GM19035 (cell line): ENCODE data around the gene S100A14.
A peak's percentile ranks its signal among the peaks of the same experiment; 100 is the strongest.
"Not testable (repeated sequence)": the region's sequence is repeated elsewhere in the genome, so short reads cannot be mapped to it uniquely, and the experiment has no call there.

ENCODE experiments used
- ATAC-seq: cut with Tn5 transposase; IDR thresholded peaks from one replicate; pipeline ENCODE4 v1.9.1; 2021; ENCODE audit not compliant: unreplicated experiment

Gene S100A14

DNA sequence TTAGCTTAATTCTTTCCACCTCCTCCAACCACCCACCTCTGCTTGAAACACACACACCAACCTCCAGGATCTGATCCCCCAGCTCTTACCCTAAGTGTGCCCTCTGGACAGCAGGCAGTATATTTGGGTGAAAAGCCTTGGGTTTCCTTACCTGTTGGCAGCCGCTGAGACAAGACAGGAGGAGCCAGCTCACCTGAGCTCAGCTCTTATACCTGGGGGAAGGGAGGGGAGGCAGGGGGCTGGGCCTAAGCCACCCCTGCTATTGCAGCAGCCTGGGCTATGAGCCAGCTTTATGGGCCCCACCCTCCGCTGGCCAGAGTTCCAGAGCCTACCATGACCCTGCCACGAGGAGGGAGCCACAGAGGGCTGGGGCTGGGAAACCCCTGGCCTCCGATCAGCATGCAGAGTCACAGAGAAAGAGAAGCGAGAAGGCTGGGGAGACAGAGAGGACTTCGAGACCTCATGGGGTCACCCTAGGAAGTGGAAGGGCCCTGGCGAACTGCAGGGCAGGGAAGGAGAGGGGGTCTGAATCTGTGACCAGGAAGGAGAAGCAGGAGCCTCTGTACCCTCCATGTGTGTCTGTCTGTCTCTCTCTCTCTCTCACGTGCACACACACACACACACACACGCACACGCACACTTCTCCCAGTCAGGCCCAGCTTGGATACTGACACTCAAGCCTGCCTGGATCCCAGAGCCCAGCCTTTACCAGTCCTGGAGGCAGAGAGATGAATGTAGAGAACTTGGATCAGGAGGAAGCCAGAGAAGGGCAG, at the start of gene S100A14:
Gene S100A14, minus strand, starts transcription at position 182 of the 773 bp plus-strand sequence. CDS start 467 bp downstream, outside the sequence.
- no peak for ATAC-seq

DNA sequence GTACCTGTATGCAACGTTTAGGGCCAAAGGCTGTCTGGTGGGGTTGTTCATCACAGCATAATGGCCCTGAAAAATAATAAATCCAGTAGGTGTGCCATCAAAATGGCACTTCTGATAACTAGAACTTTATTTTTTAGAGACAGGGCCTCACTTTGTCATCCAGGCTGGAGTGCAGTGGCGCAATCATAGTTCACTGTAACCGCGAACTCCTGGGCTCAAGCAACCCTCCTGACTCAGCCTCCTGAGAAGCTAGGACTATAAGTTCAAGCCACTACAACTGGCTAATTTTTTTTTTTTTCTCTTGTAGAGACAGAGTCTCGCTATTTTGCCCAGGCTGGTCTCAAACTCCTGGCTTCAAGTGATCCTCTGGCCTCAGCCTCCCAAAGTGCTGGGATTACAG, 47.1 kb upstream of the S100A14 start:
- no peak for ATAC-seq

DNA sequence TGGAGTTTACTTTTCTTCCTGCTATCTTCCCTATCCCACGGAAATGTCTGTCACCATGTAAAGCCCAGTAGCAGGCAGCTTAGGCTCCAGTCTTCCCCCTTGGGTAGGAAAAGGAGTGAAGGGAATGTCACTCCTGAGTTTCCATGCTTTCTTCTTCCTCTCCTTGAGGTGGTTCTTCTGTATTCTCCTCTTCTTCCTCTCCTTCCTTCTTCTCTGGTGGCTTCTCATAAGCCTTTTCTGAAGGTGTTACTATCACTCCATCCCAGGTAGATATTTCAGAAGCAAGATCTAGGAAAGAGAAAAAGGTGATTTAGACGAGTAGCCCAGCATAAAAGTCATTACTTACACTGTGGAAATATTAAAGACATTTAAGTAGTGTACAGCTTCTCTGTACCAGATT, 46.1 kb upstream of the S100A14 start:
- no peak for ATAC-seq

DNA sequence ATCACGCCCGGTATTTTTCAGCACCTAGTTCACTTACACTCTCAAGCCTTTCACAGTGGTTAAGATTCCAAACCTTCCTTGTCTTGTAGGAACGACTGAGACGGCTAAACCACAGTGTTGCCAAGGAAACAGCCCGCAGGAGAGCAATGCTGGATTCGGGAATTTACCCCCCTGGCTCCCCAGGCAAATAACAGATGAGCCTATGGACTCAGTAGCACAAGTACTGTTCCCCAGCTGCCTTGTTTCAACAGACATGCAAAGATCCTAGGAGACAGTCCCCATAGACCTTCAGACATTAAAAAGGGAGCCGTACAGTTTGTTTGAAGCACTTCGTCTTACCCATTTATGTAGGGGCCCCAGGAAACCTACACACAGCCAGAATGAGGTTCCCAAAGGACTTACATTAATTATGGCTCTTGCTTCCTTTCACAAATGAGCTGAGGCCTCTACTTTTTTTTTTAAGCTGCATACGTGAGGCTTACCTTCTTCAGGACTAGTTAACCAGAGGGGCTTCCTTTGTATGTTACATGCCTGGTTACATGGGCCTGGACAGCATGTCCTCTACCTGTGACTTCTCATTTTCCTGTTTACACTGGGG, 45.1 kb upstream of the S100A14 start:
- no peak for ATAC-seq

DNA sequence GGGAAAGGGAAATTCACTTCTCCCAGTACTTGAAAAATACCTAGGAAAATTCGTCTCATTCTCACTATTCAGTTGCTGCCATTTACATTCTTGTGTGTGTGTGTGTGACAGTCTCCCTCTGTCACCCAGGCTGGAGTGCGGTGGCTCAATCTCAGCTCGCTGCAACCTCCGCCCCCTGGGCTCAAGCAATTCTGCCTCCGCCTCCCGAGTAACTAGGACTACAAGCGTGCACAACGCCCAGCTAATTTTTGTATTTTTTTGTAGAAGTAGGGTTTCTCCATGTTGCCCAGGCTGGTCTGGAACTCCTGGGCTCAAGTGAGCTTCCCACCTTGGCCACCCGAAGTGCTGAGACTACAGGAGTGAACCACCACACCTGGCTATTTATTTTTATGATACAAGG, 43.5 kb upstream of the S100A14 start:
- ATAC-seq = no peak

DNA sequence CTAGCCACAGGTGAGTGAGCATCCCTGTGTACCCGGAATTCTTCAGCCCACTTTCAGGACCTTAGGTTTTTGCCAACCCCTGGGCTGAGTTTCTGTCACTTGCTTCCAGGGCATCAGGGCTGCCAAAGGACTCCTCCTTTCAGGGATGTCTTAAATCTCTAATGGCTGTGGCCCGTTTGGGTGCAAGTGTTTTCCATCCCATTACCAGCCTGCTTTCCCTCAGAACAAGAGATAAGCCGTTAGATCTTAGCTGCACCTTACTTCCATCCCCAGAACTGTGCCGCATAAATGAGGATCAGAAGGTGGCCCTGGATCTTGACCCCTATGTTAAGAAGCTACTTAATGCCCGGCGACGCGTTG, 43.0 kb upstream of the S100A14 start:
- ATAC-seq = no peak

DNA sequence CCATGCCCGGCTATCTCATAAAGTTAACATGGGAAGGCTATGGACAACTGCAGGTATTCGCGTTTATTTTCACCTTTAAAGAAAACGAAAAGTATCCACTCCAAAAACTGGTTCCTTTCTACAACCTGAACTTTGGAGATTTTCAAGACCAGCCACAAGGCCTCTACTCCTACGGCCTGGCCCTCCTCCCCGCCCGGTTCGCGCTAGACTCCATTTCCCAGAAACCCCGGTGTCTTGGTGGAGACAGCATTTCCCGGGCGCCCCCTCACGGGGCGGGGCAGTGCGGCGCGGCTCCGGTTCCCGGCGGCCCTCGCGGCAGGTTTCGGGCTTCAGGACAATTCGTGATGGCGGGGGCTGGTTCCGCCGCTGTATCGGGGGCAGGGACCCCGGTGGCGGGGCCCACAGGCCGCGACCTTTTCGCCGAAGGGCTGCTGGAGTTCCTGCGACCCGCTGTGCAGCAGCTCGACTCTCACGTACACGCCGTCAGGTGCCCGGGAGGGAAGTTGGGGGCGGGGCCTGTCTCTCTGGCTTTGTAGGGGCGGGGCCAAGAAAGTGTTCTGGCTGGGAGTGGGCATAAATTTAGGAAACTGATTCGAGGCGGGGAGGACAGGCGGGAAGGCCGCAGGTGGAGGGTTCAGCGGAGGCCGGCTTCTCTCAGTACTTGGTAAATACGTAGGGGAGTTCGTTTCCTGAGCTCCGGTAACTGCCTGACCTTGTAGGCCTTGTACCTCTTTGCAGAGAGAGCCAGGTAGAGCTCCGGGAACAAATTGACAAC, 42.5 kb upstream of the S100A14 start, which contains the start of gene SNAPIN:
Gene SNAPIN, plus strand, starts transcription at position 304 of the 775 bp plus-strand sequence. Its CDS starts 41 bp downstream, at position 345.
- ATAC-seq = peak; percentile 95

DNA sequence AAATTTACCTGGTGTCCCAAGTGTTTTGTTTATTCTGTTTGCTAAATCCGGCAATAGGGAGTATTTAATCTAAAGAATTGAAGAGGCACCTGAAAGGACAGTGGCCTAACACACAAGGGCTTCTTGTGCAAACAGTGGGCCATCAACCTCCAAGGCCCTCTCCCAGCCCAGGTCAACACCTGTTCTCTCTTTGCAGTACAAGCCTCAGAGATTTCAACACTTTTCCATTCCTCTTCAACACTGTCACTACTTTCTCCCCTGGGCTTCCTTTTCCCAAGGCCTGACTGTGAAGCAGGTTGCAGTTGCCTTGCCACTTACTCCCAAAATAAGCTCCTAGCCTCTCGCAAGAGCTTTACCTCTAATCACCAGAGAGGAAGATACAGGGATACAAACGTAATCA, 39.2 kb upstream of the S100A14 start:
- ATAC-seq = no peak

DNA sequence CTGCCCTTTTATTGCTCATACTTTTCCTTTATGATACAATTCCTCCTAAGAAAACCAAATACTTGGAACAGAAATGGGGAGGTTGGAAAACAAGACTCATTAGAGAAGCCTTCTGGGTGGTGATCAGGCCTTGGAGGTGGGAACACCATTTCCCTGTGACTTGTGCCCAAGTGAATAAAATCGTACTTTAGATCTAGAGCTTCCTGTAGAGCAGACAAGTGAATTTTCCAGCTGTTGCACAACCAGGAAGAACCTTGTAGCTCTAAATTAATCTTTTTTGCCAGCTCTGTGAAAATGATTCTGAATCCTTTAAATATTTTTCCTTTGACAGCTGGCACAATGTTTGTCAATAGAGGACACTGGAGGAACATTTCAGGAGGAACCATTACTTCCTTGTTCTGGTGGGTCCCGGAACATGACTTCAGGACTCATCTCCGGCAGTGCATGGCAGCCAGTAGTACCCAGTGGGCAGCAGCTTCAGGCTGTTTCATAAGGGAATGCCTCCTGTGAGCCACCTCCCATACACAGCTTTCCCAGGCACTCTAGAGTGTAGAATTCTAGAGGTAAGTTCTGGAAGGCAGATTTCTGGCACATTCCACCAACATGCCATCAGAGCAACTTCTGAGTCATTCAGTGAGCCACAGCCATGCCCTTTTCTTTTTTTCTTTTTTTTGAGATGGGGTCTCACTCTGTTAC, 36.8 kb upstream of the S100A14 start:
- ATAC-seq = no peak

DNA sequence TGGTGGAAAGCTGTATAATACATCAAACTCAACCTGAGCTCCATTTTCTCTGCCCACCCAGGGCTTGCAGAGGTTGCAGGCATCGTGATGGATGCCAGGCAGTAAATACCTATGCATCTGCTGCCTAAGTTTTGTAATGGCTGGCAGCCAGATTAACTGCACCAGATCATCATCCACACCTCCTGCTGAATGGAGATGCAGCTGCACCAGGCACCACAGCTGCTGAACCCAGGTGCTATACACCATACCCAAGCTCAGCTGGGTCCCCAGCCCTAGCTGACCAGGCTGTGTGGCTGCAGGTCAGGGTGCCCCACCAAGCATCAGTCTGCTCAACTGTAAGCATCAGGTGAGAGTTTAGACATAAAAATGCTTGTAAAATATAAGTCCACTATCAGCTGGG, 35.6 kb upstream of the S100A14 start:
- no peak for ATAC-seq

DNA sequence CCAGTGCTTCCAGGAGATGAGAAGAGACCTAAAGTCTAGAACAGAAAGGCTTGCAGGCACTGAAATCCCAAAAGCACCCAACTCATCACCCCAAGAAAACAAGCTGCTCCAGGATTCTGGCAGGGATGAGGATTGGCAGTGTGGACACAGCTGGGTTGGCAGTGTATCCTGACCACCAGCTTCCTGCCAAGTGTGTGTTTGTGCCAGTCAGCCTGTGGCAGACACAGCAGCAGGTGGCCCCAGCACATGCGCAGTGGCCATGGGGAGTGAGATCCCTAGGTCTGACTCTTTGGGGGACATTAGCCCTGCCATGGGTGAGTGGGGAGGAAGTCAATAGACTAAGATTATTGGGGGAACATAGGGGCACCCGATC, 33.7 kb upstream of the S100A14 start:
- no peak for ATAC-seq

DNA sequence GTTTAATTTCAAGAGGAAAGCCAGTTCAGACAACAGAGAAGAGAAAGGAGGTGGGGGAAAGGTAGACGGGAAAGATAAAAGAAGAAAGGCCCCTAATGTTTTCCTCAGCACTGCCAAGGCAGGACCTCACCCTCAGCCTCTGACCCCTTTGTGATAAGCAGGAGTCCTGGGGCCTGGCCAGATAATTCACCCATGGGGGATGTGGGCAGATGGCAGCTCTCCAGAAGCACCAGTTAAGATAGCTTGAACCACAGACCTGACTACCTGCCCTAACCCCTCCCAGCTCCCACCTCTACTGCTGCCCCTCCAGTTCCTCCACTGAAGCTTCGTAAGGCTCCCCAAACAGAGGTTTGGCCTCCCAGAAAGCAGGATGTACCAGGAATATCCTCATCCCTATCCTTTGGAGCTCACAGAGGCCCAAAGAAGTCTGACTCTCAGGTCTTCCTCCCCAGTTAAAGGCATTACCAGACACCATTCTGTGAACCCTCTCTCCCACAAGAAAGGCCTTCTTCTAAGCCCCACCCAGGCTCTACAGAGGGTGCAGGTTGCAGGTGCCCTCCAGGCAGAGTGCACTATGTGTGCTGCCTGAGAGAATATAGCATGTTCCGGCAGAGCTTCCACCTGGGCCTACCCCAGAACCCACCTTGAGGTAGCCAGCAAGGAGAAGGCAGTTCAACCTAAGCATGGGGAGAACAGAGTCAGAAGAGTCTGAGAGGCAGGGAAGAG, 33.2 kb upstream of the S100A14 start:
- no peak for ATAC-seq

DNA sequence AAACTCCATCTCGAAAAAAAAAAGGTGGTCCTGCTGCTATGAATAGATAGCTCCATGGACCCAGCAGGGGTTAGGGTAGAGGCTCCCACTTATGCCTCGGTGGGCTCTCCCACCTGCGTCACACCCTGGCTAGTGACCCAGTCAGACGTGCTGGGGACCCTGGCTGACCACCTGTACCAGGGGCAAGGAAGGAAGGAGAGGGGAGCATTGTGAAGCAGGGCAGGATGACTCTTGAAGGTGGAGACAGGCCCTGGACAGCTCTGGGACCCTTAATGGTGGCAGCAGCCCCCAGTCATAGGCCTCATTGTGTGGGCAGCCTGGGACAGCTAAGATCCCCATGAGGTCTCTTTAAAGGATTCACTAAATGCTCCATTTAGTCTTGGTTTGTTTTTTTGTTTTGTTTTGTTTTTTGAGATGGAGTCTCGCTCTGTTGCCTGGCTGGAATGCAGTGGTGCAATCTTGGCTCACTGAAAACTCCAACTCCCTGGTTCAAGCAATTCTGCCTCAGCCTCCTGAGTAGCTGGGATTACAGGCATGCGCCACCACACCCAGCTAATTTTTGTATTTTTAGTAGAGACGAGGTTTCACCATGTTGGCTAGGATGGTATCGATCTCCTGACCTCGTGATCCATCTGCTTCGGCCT, 32.0 kb upstream of the S100A14 start:
- no peak for ATAC-seq

DNA sequence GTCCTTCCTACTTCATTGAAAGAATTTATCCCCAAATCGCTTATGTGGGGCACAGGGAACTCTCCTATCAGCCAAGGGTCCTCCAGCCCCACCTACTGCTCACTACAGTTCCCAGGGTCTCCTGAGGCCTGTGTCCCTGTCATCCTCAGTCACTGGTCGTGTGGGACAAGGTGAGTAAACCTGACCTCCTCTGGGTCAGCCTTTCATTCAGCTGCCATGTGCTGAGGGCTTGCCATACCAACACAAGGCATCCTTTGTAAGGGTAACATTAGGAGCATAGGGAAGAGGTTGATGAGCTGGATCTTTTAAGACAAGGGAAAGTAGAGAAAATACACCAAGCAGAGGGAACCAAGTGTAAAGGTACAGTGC, 31.2 kb upstream of the S100A14 start:
- ATAC-seq = no peak

DNA sequence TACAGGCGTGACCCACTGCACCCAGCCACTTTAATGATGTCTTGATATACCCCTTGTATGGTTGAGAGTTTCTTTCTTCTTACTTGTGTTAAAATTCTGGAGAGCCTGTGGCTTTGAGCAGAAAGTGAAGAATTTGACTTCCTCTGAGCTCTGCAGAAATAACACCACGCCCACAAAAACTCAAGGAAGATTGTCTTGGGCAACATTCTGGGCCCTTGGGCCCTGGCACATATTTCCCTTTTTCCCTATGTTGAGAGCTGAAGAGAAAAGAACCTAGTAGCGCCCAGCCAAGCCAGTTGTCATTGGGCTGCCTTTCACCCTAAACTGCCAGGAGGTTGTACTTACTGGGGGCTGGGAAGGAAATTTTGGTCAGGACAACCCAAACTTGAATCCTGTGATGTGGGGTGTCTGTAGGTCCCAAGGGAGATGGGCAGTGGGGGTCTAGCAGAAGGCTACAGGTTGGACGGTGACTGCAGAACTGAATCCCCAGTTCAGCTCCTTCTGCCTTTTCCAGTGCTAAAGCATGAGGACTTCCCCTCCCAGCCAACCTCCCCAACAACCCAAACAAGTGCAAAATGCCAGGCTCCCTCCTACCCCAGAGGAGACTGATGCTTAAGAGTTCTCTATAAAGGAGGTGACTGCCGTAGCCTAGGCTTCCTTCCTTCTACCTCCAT, 30.7 kb upstream of the S100A14 start:
- no peak for ATAC-seq

DNA sequence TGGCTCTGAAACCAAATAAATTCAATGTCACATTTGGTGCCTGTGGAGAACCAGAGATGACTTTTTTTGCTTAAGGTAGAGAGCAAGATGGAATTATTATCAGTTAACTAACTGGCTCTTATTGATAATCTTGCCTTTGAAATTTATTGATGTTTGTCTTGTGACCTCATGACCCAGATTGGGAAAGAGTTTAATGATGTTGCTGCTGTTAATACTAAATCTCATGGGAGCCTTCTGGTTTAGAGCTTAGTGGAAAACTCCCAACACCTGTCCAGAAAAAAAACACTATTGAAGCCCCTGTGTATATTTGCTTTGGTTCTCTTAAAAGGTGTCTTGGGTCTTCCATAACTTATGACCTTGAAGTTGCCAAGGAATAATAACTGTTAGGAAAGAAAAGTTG, 27.7 kb upstream of the S100A14 start:
- ATAC-seq = no peak

DNA sequence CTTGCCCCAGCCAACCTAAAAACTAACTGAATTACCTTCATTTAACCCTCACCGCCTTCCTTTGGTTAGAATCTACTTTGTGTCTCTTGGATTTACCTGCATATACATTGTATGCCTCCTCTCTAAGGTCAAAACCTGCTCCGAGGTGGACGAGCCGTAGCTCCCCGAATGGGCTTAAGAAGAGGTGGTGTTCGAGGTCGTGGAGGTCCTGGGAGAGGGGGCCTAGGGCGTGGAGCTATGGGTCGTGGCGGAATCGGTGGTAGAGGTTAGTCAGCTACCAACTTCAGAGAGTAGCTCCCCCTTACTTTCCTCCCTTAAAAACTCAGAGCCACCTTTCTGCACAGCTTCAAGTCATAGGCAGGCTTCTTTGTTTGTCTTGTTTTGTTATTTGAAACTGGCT, 27.0 kb upstream of the S100A14 start:
- ATAC-seq = no peak

DNA sequence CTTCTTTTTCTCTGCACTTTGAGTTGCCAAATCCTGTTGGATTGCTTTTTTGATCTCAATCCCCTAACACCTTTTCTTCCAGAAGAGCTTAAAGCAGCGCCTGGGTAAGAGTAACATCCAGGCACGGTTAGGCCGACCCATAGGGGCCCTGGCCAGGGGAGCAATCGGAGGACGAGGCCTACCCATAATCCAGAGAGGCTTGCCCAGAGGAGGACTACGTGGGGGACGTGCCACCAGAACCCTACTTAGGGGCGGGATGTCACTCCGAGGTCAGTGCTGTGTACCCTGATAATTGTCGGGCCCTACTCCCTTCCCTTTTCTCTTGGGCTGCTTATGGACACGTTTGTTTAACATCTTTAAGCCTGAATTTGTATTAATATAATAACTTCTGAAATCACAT, 26.0 kb upstream of the S100A14 start:
- ATAC-seq = no peak

DNA sequence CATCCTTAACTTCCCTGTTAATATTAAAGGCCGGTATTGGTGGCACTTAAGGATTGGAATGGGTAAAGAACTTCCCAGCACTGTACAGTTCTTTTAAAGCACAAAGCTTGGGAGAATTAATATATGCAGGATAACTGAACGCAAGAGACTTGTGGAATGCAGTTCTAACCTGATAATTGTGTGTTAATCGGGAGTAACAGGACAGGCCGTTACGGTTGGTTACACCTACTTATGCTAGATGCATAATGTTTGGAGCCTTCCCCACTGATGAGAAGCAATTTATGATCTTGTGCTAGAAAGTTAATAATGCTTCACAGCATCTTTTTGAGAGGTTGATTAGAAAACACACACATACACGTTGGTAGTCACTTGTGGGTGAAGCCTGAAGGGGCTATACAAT, 24.7 kb upstream of the S100A14 start:
- ATAC-seq = no peak

DNA sequence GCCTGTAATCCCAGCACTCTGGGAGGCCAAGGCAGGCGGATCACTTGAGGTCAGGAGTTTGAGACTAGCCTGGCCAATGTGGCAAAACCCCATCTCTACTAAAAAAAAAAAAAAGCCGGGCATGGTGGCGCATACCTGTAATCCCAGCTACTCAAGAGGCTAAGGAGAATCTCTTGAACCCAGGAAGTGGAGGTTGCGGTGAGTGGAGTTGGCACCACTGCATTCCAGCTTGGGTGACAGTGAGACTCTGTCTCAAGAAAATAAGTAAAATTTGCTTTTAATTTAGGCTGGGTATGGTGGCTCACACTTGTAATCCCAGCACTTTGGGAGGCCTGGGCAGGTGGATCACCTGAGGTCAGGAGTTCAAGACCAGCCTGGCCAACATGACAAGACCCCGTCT, 24.1 kb upstream of the S100A14 start:
- ATAC-seq = not testable (repeated sequence)
